Type B pancreatic cell (in vitro differentiated cells): ENCODE results near the gene CTRB1. TPM values are rescaled to one million over a fixed set of nuclear protein-coding genes. Genes with fewer than 3 reads are reported as not detected.
"Not testable (repeated sequence)": the region's sequence is repeated elsewhere in the genome, so short reads cannot be mapped to it uniquely, and the experiment has no call there.

ENCODE experiments used
- DNase-seq: peaks from one replicate; pipeline ENCODE4 v3.0.0; 2021; ENCODE audit warnings: mixed read lengths; ENCODE audit not compliant: unreplicated experiment; ENCODE audit errors: extremely low spot score
- H3K27ac Mint-ChIP-seq: 2 replicates; pipeline ENCODE4 v1.8.0; 2021; ENCODE audit warnings: mild to moderate bottlenecking, mixed read lengths
- H3K27me3 Mint-ChIP-seq: 2 replicates; pipeline ENCODE4 v1.8.0; 2021; ENCODE audit warnings: mixed read lengths
- H3K36me3 Mint-ChIP-seq: 2 replicates; pipeline ENCODE4 v1.8.0; 2021; ENCODE audit warnings: mixed read lengths
- H3K4me1 Mint-ChIP-seq: one replicate; pipeline ENCODE4 v1.8.0; 2021; ENCODE audit warnings: mixed read lengths; ENCODE audit not compliant: unreplicated experiment
- H3K4me3 Mint-ChIP-seq: 2 replicates; pipeline ENCODE4 v1.8.0; 2021; ENCODE audit warnings: mild to moderate bottlenecking, mixed read lengths
- H3K9me3 Mint-ChIP-seq: 2 replicates; pipeline ENCODE4 v1.8.0; 2021; ENCODE audit warnings: mixed read lengths
- total RNA-seq: library from RNA; stranded (reverse); gene quantifications from 2 replicates; pipeline ENCODE4 v1.2.1, GENCODE V29; 2021; ENCODE audit warnings: low replicate concordance
- TF ChIP-seq, protein P1 (sequence below): fragments of 200-600 bp; sonication (generic); conservative IDR thresholded peaks from 2 replicates; pipeline ENCODE4 v1.5.0; 2021; ENCODE audit warnings: antibody characterized with exemption, mild to moderate bottlenecking

The CTRB1 gene
- total RNA-seq, 1 donor from 2014 or later: not detected

DNA sequence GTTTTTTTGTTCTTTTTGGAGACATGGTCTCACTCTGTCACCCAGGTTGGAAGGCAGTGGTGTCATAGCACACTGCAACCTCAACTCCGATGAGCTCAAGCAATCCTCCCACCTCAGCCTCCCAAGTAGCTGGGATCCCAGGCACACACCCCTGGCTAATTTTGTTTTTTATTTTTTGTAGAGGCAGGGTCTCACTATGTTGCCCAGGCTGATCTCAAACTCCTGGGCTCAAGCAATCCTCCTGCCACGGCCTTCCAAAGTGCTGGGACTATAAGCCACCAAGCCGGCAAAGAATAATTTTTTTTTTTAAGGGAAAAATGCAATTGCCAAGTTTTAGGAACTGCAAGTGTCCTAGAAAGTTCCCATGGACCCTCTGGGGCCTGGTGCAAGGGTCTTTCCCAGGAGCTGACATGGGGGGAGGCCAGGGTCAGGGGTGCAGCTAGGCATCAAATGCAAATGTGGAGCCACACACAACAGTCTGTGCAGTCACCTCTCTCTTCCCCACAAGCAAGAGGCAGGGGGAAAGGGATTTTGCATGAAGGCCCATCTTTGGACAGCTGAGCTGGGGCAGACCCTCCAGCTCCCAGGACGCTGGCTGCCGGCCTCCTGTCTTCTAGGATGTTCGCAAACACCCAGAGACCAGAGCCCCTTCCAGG is 52.8 kb downstream of the CTRB1 start:
- no peaks in the 10 kb centered on the region for H3K27me3 Mint-ChIP-seq
- no peak overlapping the region for H3K27ac Mint-ChIP-seq

DNA sequence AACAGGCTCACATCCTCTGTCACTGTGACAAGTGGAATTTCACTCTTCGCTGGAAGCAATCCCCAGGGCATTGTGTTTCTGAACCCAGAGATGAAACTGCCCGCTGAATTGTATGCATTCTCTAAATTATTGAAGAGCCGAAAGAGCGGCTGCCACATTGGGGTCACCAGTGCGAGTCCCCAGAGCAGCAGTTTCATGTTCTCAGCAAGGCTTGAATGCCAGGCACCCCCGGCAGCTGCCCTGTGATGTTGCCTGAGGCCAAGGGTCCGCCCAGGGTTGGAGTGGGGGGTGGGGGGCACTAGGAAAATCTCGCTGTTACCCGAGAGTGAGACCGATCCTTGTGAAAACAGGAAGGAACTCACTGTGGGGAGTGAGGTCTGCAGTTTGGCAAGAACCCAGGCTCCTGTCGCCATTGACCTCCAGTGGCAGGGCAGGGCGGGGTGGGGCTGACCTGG is 53.3 kb downstream of the CTRB1 start:
- Mint-ChIP-seq H3K4me3 (no peak overlapping the region), H3K27me3 (no peaks in the 10 kb centered on the region), H3K9me3 (no peaks in the 10 kb centered on the region), H3K4me1 (peaks cover 5% of the 10 kb centered on the region), H3K27ac (no peak overlapping the region), H3K36me3 (no peaks in the 10 kb centered on the region)
- no peak for DNase-seq
- TF ChIP-seq, protein P1, sequence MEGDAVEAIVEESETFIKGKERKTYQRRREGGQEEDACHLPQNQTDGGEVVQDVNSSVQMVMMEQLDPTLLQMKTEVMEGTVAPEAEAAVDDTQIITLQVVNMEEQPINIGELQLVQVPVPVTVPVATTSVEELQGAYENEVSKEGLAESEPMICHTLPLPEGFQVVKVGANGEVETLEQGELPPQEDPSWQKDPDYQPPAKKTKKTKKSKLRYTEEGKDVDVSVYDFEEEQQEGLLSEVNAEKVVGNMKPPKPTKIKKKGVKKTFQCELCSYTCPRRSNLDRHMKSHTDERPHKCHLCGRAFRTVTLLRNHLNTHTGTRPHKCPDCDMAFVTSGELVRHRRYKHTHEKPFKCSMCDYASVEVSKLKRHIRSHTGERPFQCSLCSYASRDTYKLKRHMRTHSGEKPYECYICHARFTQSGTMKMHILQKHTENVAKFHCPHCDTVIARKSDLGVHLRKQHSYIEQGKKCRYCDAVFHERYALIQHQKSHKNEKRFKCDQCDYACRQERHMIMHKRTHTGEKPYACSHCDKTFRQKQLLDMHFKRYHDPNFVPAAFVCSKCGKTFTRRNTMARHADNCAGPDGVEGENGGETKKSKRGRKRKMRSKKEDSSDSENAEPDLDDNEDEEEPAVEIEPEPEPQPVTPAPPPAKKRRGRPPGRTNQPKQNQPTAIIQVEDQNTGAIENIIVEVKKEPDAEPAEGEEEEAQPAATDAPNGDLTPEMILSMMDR: no peak

More for the DNA sequence above, 52.8 kb downstream of the CTRB1 start:
- Mint-ChIP-seq H3K9me3 (no peaks in the 10 kb centered on the region), H3K4me1 (peaks cover 5% of the 10 kb centered on the region), H3K4me3 (no peak overlapping the region), H3K36me3 (no peaks in the 10 kb centered on the region)
- DNase-seq: no peak
- TF ChIP-seq, protein P1: no peak

DNA sequence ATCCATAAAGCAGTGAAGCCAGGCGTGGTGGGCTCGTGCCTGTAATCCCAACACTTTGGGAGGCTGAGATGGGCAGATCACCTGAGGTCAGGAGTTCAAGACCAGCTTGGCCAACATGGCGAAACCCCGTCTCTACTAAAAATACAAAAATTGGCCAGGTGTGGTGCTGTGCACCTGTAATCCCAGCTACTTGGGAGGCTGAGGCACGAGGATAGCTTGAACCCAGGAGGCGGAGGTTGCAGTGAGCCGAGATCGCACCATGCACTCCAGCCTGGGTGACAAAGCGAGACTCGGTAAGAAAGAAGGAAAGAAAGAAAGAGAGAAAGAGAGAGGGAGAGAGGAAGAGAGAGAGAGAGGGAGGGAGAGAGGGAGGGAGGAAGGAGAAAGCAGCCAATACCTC is 53.8 kb downstream of the CTRB1 start:
- not testable (repeated sequence) for H3K4me1 Mint-ChIP-seq, H3K9me3 Mint-ChIP-seq, H3K4me3 Mint-ChIP-seq, H3K27me3 Mint-ChIP-seq, H3K27ac Mint-ChIP-seq, DNase-seq, H3K36me3 Mint-ChIP-seq

DNA sequence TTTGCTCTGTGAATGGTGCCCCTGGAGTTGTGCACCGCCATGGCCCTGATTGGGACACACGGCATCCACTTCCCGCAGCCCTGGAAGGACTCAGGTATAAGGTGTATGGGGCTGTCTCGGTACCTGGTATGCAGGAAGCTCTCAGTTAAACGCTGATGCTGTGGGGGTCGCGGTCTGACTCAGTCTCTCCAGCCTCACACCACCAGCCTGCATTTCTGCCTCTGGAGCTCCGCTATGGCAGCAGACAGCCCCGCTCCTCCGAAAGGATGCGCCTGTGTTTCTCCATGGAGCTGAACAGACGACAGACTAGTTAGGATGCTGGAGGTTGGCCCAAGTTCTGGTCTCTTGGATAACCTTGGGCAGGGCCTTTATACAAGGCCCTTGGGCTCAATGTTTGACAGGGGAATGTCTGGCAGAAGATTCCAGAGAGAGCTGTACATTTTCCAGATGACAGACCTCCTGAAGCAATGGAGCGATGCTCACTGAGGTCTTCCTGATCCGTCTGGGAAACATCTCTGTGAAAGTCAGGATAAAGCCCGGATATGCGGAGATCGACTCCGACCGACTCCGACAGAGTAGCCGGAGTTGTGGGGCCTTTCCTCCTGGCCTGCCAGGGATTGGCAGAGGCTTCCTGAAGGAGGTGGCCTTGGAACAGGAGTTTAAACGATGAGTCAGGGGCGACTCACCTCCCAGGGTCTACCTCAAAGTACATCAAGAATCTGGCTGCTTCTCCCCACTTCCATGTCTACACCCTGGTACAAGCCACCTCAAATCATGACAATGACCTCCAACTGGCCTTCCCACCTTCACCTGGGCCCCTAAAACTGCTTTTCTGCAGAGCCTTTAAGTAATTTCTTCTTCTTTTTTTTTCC is 54.5 kb downstream of the CTRB1 start:
- Mint-ChIP-seq H3K9me3 (no peaks in the 10 kb centered on the region), H3K27me3 (no peaks in the 10 kb centered on the region), H3K4me3 (no peak overlapping the region), H3K4me1 (peaks cover 5% of the 10 kb centered on the region), H3K36me3 (no peaks in the 10 kb centered on the region), H3K27ac (no peak overlapping the region)
- TF ChIP-seq, protein P1: no peak
- no peak for DNase-seq

Other genes with a start within 250 kb of the CTRB1 start
- gene WDR59, start 233.9 kb upstream of the CTRB1 start, total RNA-seq: 85.9 and 88.9 TPM in 2 replicates
- gene ZNRF1, start 220.0 kb upstream of the CTRB1 start, total RNA-seq: 38.4 and 49.2 TPM in 2 replicates
- 0.69 and 1.8 TPM in 2 replicates for gene LDHD, start 102.2 kb upstream of the CTRB1 start, total RNA-seq
- gene ZFP1, start 70.5 kb upstream of the CTRB1 start, total RNA-seq: 10.0 and 19.8 TPM in 2 replicates
- not detected in 2 replicates for gene CTRB2, start 11.8 kb upstream of the CTRB1 start, total RNA-seq
- 67.2 and 73.0 TPM in 2 replicates for gene BCAR1, start 32.6 kb downstream of the CTRB1 start, total RNA-seq
- 62.5 and 84.9 TPM in 2 replicates for gene CFDP1, start 214.5 kb downstream of the CTRB1 start, total RNA-seq
- gene TMEM170A, start 245.7 kb downstream of the CTRB1 start, total RNA-seq: 37.9 and 46.4 TPM in 2 replicates